ENCODE data around the gene PIGH.
"Not testable (repeated sequence)": the region's sequence is repeated elsewhere in the genome, so short reads cannot be mapped to it uniquely, and the experiment has no call there.

The PIGH gene

DNA sequence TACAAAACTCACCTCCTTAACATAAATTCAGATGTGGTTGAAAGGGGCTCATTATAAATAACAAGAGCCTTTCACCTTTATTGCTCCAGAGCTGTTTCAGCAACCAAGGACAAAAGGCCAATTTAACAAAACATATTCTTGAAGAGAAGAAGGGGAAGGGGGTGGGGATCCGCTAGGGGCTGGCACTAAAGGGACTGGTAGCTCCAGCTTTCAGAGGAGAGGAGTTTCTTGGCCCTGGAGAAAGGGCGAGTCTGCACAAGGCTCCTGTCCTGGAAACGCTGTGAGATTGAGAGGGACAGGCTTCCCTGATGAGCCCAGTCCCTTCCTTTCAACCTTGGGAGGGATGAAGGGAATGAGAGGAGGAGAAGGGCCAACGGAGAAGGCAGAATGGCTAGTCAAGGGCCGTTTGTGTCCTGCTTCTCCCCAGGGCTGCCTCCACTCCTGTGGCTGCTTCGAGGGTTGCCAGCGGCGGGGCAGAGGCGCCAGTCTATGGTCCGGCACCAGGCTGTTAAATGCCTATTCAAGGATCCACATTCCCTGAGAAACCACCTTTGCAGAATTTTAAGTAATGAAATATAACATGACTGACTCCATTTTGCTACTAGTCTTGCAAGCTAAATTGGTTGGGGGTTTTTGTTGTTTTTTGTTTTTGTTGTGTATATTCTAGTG, 9.7 kb upstream of the PIGH start:
- DNase-seq: no peak

DNA sequence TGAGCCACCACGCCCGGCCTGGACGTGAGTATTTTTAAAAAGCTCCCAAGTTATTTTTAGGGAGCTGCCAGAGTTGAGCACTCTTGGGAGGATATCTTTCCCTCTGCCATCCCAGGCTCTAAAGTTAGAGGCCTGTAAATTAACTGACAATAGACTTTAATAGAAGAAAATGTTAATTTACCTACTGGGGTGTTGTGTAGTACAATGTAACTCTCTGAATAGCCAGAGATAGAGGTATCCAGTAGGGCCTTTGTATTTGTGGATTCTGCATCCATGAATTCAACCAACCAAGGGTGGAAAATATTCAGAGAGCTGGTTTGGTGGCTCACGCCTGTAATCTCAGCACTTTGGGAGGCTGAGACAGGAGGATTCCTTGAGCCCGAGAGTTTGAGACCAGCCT, 7.6 kb upstream of the PIGH start:
- no peak for DNase-seq

GRCh38 chr14:67602995-67603545, 3.0 kb upstream of the PIGH start:
- no peak for DNase-seq

- DNase-seq: peak in 3 of 4 experiments; percentile 21 to 47 (median 29)
These were observed 2.0 kb upstream of the PIGH start for GRCh38 chr14:67602076-67602475.

DNA sequence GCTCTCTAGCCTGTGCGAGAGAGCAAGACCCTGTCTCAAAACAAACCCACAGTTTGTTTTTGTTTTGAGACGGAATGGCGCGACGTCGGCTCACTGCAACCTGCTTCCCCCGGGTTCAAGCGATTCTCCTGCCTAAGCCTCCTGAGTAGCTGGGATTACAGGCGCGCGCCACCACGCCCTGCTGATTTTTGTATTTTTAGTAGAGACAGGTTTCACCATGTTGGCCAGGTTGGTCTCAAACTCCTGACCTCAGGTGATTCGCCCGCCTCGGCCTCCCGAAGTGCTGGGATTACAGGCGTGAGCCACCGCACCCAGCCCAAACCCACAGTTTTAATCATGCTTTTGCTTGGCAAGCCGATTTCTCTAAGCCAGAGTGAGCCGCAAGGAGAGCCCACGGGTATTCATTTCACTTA, 500 bp upstream of the PIGH start:
- DNase-seq: not testable (repeated sequence)

- no peak for DNase-seq
These were observed 4.7 kb downstream of the PIGH start for GRCh38 chr14:67595392-67595791.

DNA sequence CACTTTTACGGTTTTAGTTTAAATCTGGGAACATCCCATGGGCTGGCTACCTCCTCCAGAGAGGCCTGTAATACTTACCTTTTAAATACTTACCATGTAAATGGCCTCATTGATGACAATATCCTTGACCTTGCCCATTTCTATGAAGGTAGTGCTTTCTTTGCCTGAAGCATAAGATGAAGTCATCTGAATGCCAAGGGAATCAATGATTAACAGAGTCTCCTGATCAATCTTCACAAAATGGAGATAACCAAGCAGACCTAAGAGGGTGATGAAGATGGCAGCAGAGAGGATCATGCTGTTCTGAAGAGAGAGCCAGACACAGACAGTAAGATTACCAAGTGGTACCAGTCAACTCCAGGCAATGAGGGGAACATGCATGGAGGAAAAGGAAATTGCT, 6.4 kb downstream of the PIGH start:
- not testable (repeated sequence) for DNase-seq

DNA sequence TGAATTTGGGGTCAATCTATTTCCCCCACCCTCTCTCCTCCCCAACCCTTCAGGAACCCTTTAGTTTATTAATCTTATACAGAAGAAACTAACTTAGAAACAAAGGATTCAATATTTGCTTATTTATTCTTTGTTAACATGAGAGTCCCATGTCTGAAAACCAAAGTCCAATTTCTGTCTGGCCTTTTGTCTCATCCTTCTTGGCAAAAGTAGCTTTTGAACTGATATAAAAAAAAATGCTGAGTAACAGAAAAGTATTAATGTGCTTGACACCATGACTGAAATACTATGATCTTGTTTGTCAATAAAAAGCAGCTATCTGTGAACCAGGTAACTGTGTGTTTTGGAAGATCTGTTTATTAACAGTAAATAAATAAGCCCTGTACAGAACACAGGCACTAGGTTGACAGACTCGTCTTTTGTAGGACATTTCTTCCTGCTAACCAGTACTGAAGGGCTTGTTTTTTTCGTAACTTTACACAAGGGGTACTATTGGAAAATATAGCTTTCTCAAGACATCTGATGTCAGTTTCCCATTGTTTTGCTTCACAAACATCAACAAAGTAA, 10.8 kb downstream of the PIGH start:
- no peak for DNase-seq

DNA sequence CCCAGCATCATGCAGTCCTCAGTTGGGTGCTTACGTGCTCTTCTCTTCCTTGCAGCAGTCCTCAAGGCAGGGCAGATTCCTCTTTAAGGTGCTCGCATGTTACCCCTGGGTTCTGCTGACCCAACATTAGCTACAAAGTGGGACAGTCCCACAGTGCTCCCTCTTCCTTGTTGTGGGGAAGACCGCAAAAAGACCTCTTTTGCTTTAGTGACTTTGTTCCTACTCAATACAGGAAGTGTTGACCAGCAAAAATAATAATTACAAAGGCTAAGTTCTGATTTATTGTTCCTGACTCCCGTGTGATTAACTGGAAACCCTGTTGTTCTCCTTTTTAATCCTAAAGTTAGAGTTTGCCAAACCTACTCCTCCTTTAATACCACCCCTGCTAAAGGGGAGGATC, 13.7 kb downstream of the PIGH start:
- peak in 3 of 4 experiments; percentile 56 to 74 (median 68) for DNase-seq

DNA sequence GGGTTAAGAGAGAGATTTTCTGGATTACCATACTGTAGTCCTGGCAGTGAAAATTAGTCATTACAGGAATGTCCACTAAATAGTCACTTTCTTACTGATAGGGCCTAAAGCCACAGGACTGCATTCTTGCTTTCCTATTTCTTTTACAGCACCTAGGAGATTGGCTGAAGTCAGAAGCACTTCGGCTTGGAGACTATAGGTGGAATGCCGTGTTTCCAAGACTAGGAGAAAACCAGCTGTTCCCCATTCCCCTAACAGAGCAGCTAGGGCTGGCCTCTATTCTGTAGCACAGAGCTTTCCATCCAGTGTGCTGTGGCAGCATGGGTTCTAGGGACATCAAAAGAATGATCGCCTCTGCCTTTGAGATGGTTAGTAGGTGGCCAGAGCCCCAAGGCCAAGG, 15.1 kb downstream of the PIGH start:
- DNase-seq: no peak

GRCh38 chr14:67583711-67584644, 16.1 kb downstream of the PIGH start:
- DNase-seq: peak; percentile 60 to 80 (median 68)

DNA sequence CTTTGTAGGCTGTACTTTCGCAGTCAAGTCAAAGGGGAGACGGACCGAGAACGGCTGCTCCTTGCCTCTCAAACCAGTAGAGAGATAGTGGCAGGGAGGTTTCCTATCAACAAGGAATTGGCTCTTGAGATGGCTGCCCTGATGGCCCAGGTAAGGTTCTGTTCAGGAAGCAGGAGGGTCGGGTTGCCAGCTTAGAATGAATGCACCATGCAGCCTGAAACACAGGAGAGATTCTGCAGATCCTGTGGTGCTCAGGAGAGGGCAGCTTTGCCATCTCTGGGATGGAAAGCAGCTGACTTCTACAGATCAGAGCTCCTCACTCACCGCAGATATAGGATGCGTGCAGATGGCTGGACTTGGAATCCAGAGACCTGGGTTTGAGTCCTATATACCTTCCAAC, 18.0 kb downstream of the PIGH start:
- no peak for DNase-seq

DNA sequence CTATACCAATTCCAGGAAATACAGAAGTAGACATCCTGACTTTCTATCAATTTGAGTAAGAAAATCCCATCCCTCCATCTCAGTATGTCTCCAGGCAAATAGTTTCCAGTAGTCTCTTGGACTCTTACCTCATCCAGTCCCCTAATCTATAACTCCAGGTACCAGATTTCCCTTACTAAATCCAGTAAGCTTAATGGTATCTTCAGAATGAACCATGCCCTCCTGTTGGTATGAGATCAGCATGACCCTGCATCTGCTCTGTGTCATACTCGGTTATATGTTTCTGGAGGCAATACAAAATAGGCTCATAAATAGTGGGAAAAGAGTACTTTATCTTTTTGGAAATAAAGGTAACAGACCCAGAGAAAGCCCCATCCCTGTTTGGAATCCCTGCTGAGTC, 18.4 kb downstream of the PIGH start:
- DNase-seq: no peak

DNA sequence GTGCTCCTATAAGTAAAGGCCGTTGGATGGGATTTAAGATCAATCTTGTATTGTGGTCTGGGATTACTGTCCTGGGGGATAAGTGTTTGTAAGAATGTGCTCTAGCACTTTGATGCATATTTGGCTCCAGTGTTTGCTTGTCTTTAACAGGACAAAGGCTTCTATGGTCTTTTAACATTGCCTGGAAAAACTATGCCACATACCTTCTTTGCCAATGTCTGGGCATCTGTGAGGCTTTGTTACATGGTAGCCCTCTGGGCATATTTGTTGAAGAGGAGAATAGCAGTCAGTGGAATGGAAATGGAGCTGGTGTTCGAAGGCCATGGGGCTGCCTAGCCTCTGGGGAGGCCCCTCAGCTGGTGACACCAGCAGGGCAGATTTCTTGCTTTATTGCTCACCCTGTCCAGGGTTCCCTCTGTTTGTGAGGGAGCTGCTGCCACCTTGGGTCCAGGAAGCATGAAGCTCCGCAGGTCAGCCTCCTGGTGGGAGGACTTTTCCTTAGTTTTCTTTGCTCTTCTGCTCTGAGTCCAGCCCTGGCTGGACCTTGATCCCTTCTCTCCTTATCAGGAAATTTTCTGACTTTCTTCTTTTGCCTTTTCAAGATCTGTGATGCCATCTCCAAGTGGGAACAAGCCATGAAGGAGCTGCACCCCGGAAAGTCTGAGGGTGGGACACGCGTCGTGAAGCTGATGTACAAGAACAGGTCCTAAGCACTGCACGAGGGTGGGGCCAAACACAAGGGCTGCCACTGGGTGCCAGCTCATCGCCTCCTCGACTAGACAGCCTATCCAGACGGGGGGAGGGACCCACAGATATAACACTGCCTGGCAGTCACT, 19.5 kb downstream of the PIGH start:
- DNase-seq: no peak

GRCh38 chr14:67579636-67580035, 20.4 kb downstream of the PIGH start:
- DNase-seq: no peak

- no peak for DNase-seq
These were observed 21.0 kb downstream of the PIGH start for GRCh38 chr14:67579040-67579439.

- DNase-seq: no peak
These were observed 21.9 kb downstream of the PIGH start for GRCh38 chr14:67577909-67578749.

- no peak for DNase-seq
These were observed 22.8 kb downstream of the PIGH start for GRCh38 chr14:67577181-67577808.

DNA sequence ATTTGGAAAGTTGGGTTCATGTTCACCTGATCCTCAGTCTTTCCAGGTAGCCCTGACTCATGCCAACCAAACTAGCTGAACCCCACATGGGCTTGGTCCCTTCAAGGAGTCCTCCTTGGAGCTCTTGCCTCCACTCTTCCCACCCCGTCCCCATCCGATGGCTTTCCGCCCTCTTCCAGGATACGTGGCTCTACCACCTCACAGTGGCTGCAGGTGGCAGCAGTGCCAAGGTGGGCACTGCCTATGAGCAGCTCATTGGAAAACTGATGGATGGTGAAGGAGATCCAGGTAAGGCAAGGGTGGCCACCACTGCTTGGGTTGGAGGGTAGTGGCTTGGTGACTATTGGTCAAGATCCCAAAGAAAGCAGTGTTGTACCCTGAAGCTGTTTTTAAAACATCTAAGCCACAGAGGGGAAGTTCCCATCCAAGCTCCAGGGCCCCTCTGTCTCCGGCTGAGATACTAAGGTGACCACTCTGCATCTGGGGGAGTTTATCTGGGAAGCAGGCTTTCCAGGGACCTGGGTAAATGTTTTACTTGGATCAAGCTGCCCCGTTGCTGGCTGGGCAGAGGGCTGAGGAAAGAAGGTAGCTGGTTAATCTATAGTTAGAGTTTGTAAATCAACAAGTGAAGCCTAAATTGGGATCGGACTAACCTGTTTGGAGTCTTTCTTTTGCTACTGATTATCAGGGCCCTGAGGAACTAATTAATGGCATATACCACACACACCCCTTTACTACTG, 23.7 kb downstream of the PIGH start:
- no peak for DNase-seq

DNA sequence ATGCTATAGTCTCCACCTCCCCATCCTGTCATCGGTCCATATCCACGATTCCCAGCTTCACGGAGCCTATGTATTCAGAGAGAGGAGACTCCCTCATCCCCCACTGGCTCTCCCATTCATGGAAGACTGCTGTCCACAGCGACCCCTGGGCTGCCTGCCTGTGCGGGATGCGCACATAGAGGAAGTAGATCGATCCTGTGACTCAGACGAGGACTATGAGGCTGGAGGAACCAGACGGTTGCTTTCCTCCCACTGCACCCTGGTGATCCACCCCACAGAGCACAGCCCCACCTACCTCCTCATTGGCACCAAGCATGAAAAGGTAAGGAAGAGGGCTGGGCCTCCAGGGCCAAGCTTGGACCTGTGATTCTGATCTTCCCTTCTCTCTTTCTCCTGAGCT, 24.4 kb downstream of the PIGH start:
- peak; percentile 61 to 82 (median 78) for DNase-seq

Data from suppressor macrophage (primary cell).